ENCODE data around the gene PCGF3.
"Not testable (repeated sequence)": the region's sequence is repeated elsewhere in the genome, so short reads cannot be mapped to it uniquely, and the experiment has no call there.

PCGF3 gene

GRCh38 chr4:771464-771863 is 65.8 kb downstream of the PCGF3 start:
- H3K9ac ChIP-seq (ENCODE audit: low read length) = no peak overlapping the region
- H3K79me2 ChIP-seq (ENCODE audit: low read length) = peaks cover 85% of the 10 kb centered on the region
- no peaks in the 10 kb centered on the region for H3K4me1 ChIP-seq (ENCODE audit: low read length)
- H2AFZ ChIP-seq (ENCODE audit: low read depth, low read length) = no peak overlapping the region
- no peak for TF ChIP-seq EZH2phosphoT487 (IDR thresholded peaks at IDR 0.05; ENCODE audit: low read depth)
- TF ChIP-seq CTCF (IDR thresholded peaks at IDR 0.05; ENCODE audit: low read depth, low read length) = no peak
- H3K4me2 ChIP-seq (ENCODE audit: low read length) = no peak overlapping the region
- peaks cover 78% of the 10 kb centered on the region for H4K20me1 ChIP-seq (ENCODE audit: insufficient read depth, low read length)
- no peak overlapping the region for H3K27ac ChIP-seq (ENCODE audit: low read length)
- H3K27me3 ChIP-seq (ENCODE audit: low read depth, low read length) = no peaks in the 10 kb centered on the region
- no peak overlapping the region for H3K4me3 ChIP-seq (ENCODE audit: low read length)
- H3K9me3 ChIP-seq (ENCODE audit: insufficient read depth, low read length) = no peaks in the 10 kb centered on the region
- H3K36me3 ChIP-seq (replicated peaks; ENCODE audit: low read depth, low read length) = peaks cover 41% of the 10 kb centered on the region

- no peak for TF ChIP-seq CTCF (IDR thresholded peaks at IDR 0.05; ENCODE audit: low read depth, low read length)
- TF ChIP-seq EZH2phosphoT487 (IDR thresholded peaks at IDR 0.05; ENCODE audit: low read depth) = no peak
- H3K79me2 ChIP-seq (ENCODE audit: low read length) = peaks cover 91% of the 10 kb centered on the region
- H3K4me2 ChIP-seq (ENCODE audit: low read length) = no peak overlapping the region
- no peaks in the 10 kb centered on the region for H3K27me3 ChIP-seq (ENCODE audit: low read depth, low read length)
- H4K20me1 ChIP-seq (ENCODE audit: insufficient read depth, low read length) = peaks cover 82% of the 10 kb centered on the region
- H3K27ac ChIP-seq (ENCODE audit: low read length) = no peak overlapping the region
- H3K36me3 ChIP-seq (replicated peaks; ENCODE audit: low read depth, low read length) = peaks cover 41% of the 10 kb centered on the region
- no peak overlapping the region for H3K4me3 ChIP-seq (ENCODE audit: low read length)
- no peaks in the 10 kb centered on the region for H3K9me3 ChIP-seq (ENCODE audit: insufficient read depth, low read length)
- H3K4me1 ChIP-seq (ENCODE audit: low read length) = no peaks in the 10 kb centered on the region
- H2AFZ ChIP-seq (ENCODE audit: low read depth, low read length) = no peak overlapping the region
- no peak overlapping the region for H3K9ac ChIP-seq (ENCODE audit: low read length)
These were observed 66.5 kb downstream of the PCGF3 start for GRCh38 chr4:772118-772517.

- Histone ChIP-seq H3K36me3 (replicated peaks; ENCODE audit: low read depth, low read length) (peaks cover 44% of the 10 kb centered on the region), H3K79me2 (ENCODE audit: low read length) (peaks cover 91% of the 10 kb centered on the region), H3K9me3 (ENCODE audit: insufficient read depth, low read length) (no peaks in the 10 kb centered on the region), H3K4me2 (ENCODE audit: low read length) (no peak overlapping the region), H3K9ac (ENCODE audit: low read length) (no peak overlapping the region), H3K27ac (ENCODE audit: low read length) (no peak overlapping the region), H3K4me1 (ENCODE audit: low read length) (no peaks in the 10 kb centered on the region), H3K27me3 (ENCODE audit: low read depth, low read length) (no peaks in the 10 kb centered on the region), H4K20me1 (ENCODE audit: insufficient read depth, low read length) (peaks cover 82% of the 10 kb centered on the region), H3K4me3 (ENCODE audit: low read length) (no peak overlapping the region), H2AFZ (ENCODE audit: low read depth, low read length) (no peak overlapping the region)
- TF ChIP-seq EZH2phosphoT487 (IDR thresholded peaks at IDR 0.05; ENCODE audit: low read depth) = no peak
- no peak for TF ChIP-seq CTCF (IDR thresholded peaks at IDR 0.05; ENCODE audit: low read depth, low read length)
These were observed 67.1 kb downstream of the PCGF3 start for GRCh38 chr4:772776-773175.

- no peaks in the 10 kb centered on the region for H3K27me3 ChIP-seq (ENCODE audit: low read depth, low read length)
- no peak overlapping the region for H3K4me3 ChIP-seq (ENCODE audit: low read length)
- no peak overlapping the region for H3K27ac ChIP-seq (ENCODE audit: low read length)
- TF ChIP-seq CTCF (IDR thresholded peaks at IDR 0.05; ENCODE audit: low read depth, low read length) (no peak), EZH2phosphoT487 (IDR thresholded peaks at IDR 0.05; ENCODE audit: low read depth) (no peak)
- no peak overlapping the region for H2AFZ ChIP-seq (ENCODE audit: low read depth, low read length)
- H4K20me1 ChIP-seq (ENCODE audit: insufficient read depth, low read length) = peaks cover 82% of the 10 kb centered on the region
- no peak overlapping the region for H3K4me2 ChIP-seq (ENCODE audit: low read length)
- H3K9ac ChIP-seq (ENCODE audit: low read length) = no peak overlapping the region
- peaks cover 45% of the 10 kb centered on the region for H3K36me3 ChIP-seq (replicated peaks; ENCODE audit: low read depth, low read length)
- no peaks in the 10 kb centered on the region for H3K9me3 ChIP-seq (ENCODE audit: insufficient read depth, low read length)
- H3K4me1 ChIP-seq (ENCODE audit: low read length) = no peaks in the 10 kb centered on the region
- peaks cover 92% of the 10 kb centered on the region for H3K79me2 ChIP-seq (ENCODE audit: low read length)
These were observed 67.6 kb downstream of the PCGF3 start for GRCh38 chr4:773214-773613.

GRCh38 chr4:774419-775092 is 68.9 kb downstream of the PCGF3 start:
- not testable (repeated sequence) for H3K4me2 ChIP-seq (ENCODE audit: low read length); H3K27me3 ChIP-seq (ENCODE audit: low read depth, low read length); H2AFZ ChIP-seq (ENCODE audit: low read depth, low read length); H3K9ac ChIP-seq (ENCODE audit: low read length); H3K9me3 ChIP-seq (ENCODE audit: insufficient read depth, low read length); H3K4me3 ChIP-seq (ENCODE audit: low read length); H3K27ac ChIP-seq (ENCODE audit: low read length); H3K4me1 ChIP-seq (ENCODE audit: low read length)
- peaks cover 78% of the 10 kb centered on the region for H4K20me1 ChIP-seq (ENCODE audit: insufficient read depth, low read length)
- H3K36me3 ChIP-seq (replicated peaks; ENCODE audit: low read depth, low read length) = peaks cover 49% of the 10 kb centered on the region
- H3K79me2 ChIP-seq (ENCODE audit: low read length) = peaks cover 96% of the 10 kb centered on the region

- not testable (repeated sequence) for H3K4me3 ChIP-seq (ENCODE audit: low read length); H3K27me3 ChIP-seq (ENCODE audit: low read depth, low read length); H3K27ac ChIP-seq (ENCODE audit: low read length); H2AFZ ChIP-seq (ENCODE audit: low read depth, low read length); H3K9ac ChIP-seq (ENCODE audit: low read length); H3K4me1 ChIP-seq (ENCODE audit: low read length); H3K4me2 ChIP-seq (ENCODE audit: low read length); H3K9me3 ChIP-seq (ENCODE audit: insufficient read depth, low read length)
- H3K79me2 ChIP-seq (ENCODE audit: low read length) = peaks cover 96% of the 10 kb centered on the region
- peaks cover 50% of the 10 kb centered on the region for H3K36me3 ChIP-seq (replicated peaks; ENCODE audit: low read depth, low read length)
- H4K20me1 ChIP-seq (ENCODE audit: insufficient read depth, low read length) = peaks cover 76% of the 10 kb centered on the region
These were observed 69.9 kb downstream of the PCGF3 start for GRCh38 chr4:775485-775884.

Measured in OCI-LY3 (cell line).